GM18858 (cell line): ENCODE data around the gene IRS1.

Experiments used
- ATAC-seq: cut with Tn5 transposase; IDR thresholded peaks from one replicate; pipeline ENCODE4 v1.9.1; 2021; ENCODE audit not compliant: unreplicated experiment

The IRS1 gene

GRCh38 chr2:226693521-226693920 is 106.1 kb downstream of the IRS1 start:
- no peak for ATAC-seq

- no peak for ATAC-seq
These were observed 107.0 kb downstream of the IRS1 start for GRCh38 chr2:226692521-226693126.

- no peak for ATAC-seq
These were observed 108.4 kb downstream of the IRS1 start for GRCh38 chr2:226691255-226691654.

GRCh38 chr2:226690461-226691024 is 109.1 kb downstream of the IRS1 start:
- ATAC-seq: no peak

- ATAC-seq: no peak
These were observed 111.9 kb downstream of the IRS1 start for GRCh38 chr2:226687641-226688253.

GRCh38 chr2:226684563-226684959 is 115.1 kb downstream of the IRS1 start:
- no peak for ATAC-seq

GRCh38 chr2:226683944-226684562 is 115.6 kb downstream of the IRS1 start:
- ATAC-seq: no peak

GRCh38 chr2:226683196-226683595 is 116.4 kb downstream of the IRS1 start:
- no peak for ATAC-seq
